Esophagus muscularis mucosa (tissue), 4 donors: ENCODE measurements around the gene USP48.

Source experiments
- CTCF ChIP-seq, 3 experiments: fragments of 200-600 bp in 2 of 3; fragments of 450-650 bp in 1 of 3; sonication (generic) in 2 of 3; IDR thresholded peaks; one replicate each; pipeline ENCODE4 v1.5.1; 2017 to 2019; ENCODE audit warnings: antibody characterized with exemption in 3 of 3, mild to moderate bottlenecking in 2 of 3, moderate library complexity in 1 of 3
- EP300 ChIP-seq: sonication (generic); formaldehyde crosslinking; IDR thresholded peaks from one replicate; pipeline ENCODE4 v1.6.1; 2017; ENCODE audit warnings: antibody characterized with exemption
- POLR2A ChIP-seq: fragments of 450-650 bp; IDR thresholded peaks from one replicate; pipeline ENCODE4 v1.6.1; 2017; ENCODE audit warnings: antibody characterized with exemption, moderate library complexity, mild to moderate bottlenecking, low read depth
- POLR2AphosphoS5 ChIP-seq, 2 donors: sonication (generic); formaldehyde crosslinking; IDR thresholded peaks; one replicate each; pipeline ENCODE4 v1.6.1; 2017; ENCODE audit warnings: antibody characterized with exemption in 2 of 2

GRCh38 chr1:21818656-21819055, 35.7 kb upstream of the USP48 start:
- no peak for TF ChIP-seq CTCF (IDR thresholded peaks at IDR 0.05)
- no peak for TF ChIP-seq POLR2AphosphoS5 (IDR thresholded peaks at IDR 0.05)
- TF ChIP-seq EP300: no peak
- TF ChIP-seq POLR2A: no peak
